Heart left ventricle (tissue), 16 donors: Measurements from ENCODE around the gene LGALS7. TPM values are rescaled to one million over a fixed set of nuclear protein-coding genes. Genes with fewer than 3 reads are reported as not detected.
"Not testable (repeated sequence)": the region's sequence is repeated elsewhere in the genome, so short reads cannot be mapped to it uniquely, and the experiment has no call there.

Experiments
- ATAC-seq, 4 donors: fragments of 200-7000 bp; cut with Tn5 transposase; one replicate each; pipeline ENCODE4 v1.9.1; 2020 to 2022; ENCODE audit warnings: moderate library complexity in 4 of 4, mild to moderate bottlenecking in 3 of 4, moderate number of reproducible peaks in 1 of 4
- DNase-seq, 5 donors: peaks; one replicate each; pipeline ENCODE4 v3.0.0-alpha.2; 2020
- H3K27ac ChIP-seq, 12 donors: fragments of 200-600 bp; sonication (generic) in 4 of 12; one replicate each; pipeline versions ENCODE4 v1.5.0 to v1.8.0; 2016 to 2022; ENCODE audit warnings: mild to moderate bottlenecking in 2 of 12
- H3K27me3 ChIP-seq, 9 donors: fragments of 200-600 bp; sonication (generic) in 2 of 9; one replicate each; pipeline versions ENCODE4 v1.5.1 to v1.8.0; 2016 to 2022; ENCODE audit warnings: mild to moderate bottlenecking in 3 of 9
- H3K36me3 ChIP-seq, 9 donors: fragments of 200-600 bp; sonication (generic) in 2 of 9; one replicate each; pipeline versions ENCODE4 v1.5.0 to v1.8.0; 2018 to 2022; ENCODE audit warnings: mild to moderate bottlenecking in 2 of 9
- H3K4me1 ChIP-seq, 12 donors: fragments of 200-600 bp; sonication (generic) in 4 of 12; one replicate each; pipeline versions ENCODE4 v1.5.0 to v1.8.0; 2016 to 2022; ENCODE audit warnings: mild to moderate bottlenecking in 3 of 12
- H3K4me3 ChIP-seq, 12 donors: fragments of 200-600 bp; sonication (generic) in 4 of 12; one replicate each; pipeline versions ENCODE4 v1.5.0 to v1.8.0; 2017 to 2022; ENCODE audit warnings: mild to moderate bottlenecking in 9 of 12, moderate library complexity in 4 of 12
- H3K9me3 ChIP-seq, 12 donors: fragments of 200-600 bp; sonication (generic) in 4 of 12; one replicate each; pipeline versions ENCODE4 v1.5.0 to v1.8.0; 2016 to 2022; ENCODE audit warnings: mild to moderate bottlenecking in 1 of 12
- CTCF ChIP-seq, 12 donors: fragments of 200-600 bp; sonication (generic) in 4 of 12; IDR thresholded peaks; one replicate each; pipeline versions ENCODE4 v1.5.0 to v1.8.0; 2018 to 2022; ENCODE audit warnings: antibody characterized with exemption in 12 of 12, mild to moderate bottlenecking in 5 of 12
- POLR2A ChIP-seq, 2 donors: fragments of 450-650 bp; IDR thresholded peaks; one replicate each; pipeline ENCODE4 v1.6.1; 2017; ENCODE audit warnings: antibody characterized with exemption in 2 of 2, mild to moderate bottlenecking in 2 of 2, moderate library complexity in 2 of 2
- WGBS, 4 donors: extraction: QIAGEN DNeasy Blood & Tissue Kit in 2 of 4; methylation state at CpG; one replicate each; pipeline versions ENCODE4 v1.1.5 to v1.1.7; 2013 to 2018; 5-methylcytosine and 5-hydroxymethylcytosine counted together
- intact Hi-C, 10 donors: fragments of 100-400 bp; cut with DNase I; formaldehyde crosslinking; loops; one replicate each; pipeline versions ENCODE4 v1.11.1 to v1.14.2; 2022
- long read RNA-seq, 3 donors: library from polyadenylated mRNA; unstranded; transcript quantifications; one replicate each; pipeline ENCODE4 v2.0.0, GENCODE V29; 2020 to 2021
- polyA plus RNA-seq, 2 donors: library from polyadenylated mRNA; stranded (reverse); fragments of 200-250 nt; gene quantifications; one replicate each; pipeline ENCODE4 v1.2.3, GENCODE V29; 2013
- total RNA-seq, 9 donors: library from RNA; depleted of rRNA in 2 of 9; stranded (reverse); fragments of >200 nt in 2 of 9; fragmentation: NEBNext Ultra II Directional in 3 of 9; extraction: Animal tissue kit (Norgen Biotek cat#: 25700) in 3 of 9; gene quantifications; one replicate each; pipeline versions ENCODE4 v1.1.0 to v1.2.4, GENCODE V29; 2016 to 2023
- donor health status: ischemic (EF 13 %, LVEDD 7.1; RV severe dilation, severe dysfunction).
- donor health status: healthy with polysubstance abuse.
- donor health status: DM: no; HTN: yes; CAD: no.
- donor health status: DM: no; HTN: no; CAD: no.
- donor health status: ischemic (EF 25% LVEDD 6.9; RV normal size, moderate dysfunction).
- donor health status: ischemic (EF 25% LVEDD 5.7; RV mildly dilated, moderate dysfunction).
- donor health status: healthy.
- donor health status: DM: yes; HTN: yes; CAD: no.
- donor health status: ischemic (EF 35%, LVEDD 5.7; RV mildly dilated, moderate dysfunction).
- donor health status: nonischemic (EF 11% LVEDD 7.7; RV severe dilation, severe dysfunction).
- donor health status: DM: yes; HTN: yes; CAD: no.
- donor health status: PGD.
- donor health status: ischemic (EF 29% LVEDD 5.4; RV normal size, mild dysfunction).
- donor health status: nonischemic (EF 23%, LVEDD 6.1; RV moderate dilation, normal function).

The LGALS7 gene
- not detected for total RNA-seq
- polyA plus RNA-seq = under 1 TPM in 1 of 2 donors, not detected in 1; 0.33 TPM
- long read RNA-seq, donor 1 = 0 reads
- long read RNA-seq, donor 2 = 0 reads
- long read RNA-seq, donor 3 = 0 reads

GRCh38 chr19:38773469-38774177, at the start of gene LGALS7:
Gene LGALS7, minus strand, starts transcription at chr19:38773517. Its CDS starts 25 bp downstream, at chr19:38773492.
- H3K27me3 ChIP-seq = no peaks in the 10 kb centered on the region
- no peak for TF ChIP-seq CTCF (IDR thresholded peaks at IDR 0.05)
- TF ChIP-seq POLR2A (IDR thresholded peaks at IDR 0.05) = no peak

GRCh38 chr19:38821230-38821825, 48.0 kb upstream of the LGALS7 start:
- peaks cover 0 to 67% (median 43%) of the 10 kb centered on the region in 9 donors for H3K36me3 ChIP-seq

More at GRCh38 chr19:38773469-38774177, at the start of gene LGALS7:
- WGBS, 4 donors = 72 to 90% (median 81%) methylated on average over 5 to 10 of the region's 14 CpGs
- Histone ChIP-seq H3K36me3 (no peaks in the 10 kb centered on the region), H3K27ac (no peak within 1 kb of the TSS), H3K4me3 (no peak within 1 kb of the TSS), H3K4me1 (peaks cover 0 to 12% (median 2%) of the 10 kb centered on the region in 12 donors), H3K9me3 (no peaks in the 10 kb centered on the region)
- ATAC-seq (no peak), DNase-seq (no peak)
- intact Hi-C loops = no loop called here

GRCh38 chr19:38819231-38819920, 46.1 kb upstream of the LGALS7 start:
- Histone ChIP-seq H3K4me3 (no peak overlapping the region), H3K9me3 (peaks cover 0 to 3% (median 0%) of the 10 kb centered on the region in 12 donors), H3K36me3 (peaks cover 0 to 67% (median 45%) of the 10 kb centered on the region in 9 donors), H3K27ac (peak overlapping the region in 10 of 12 donors; percentile 26 to 72 (median 58)), H3K27me3 (no peaks in the 10 kb centered on the region), H3K4me1 (peaks cover 0 to 27% (median 9%) of the 10 kb centered on the region in 12 donors)
- intact Hi-C loops = no loop called here
- DNase-seq (peak in 2 of 5 donors; percentile 50 to 57), ATAC-seq (peak; percentile 72 to 81 (median 79))
- no peak for TF ChIP-seq CTCF (IDR thresholded peaks at IDR 0.05)
- TF ChIP-seq POLR2A (IDR thresholded peaks at IDR 0.05) = no peak
- 63 to 71% (median 67%) methylated on average over 13 of the region's 13 CpGs for WGBS, 4 donors

More at GRCh38 chr19:38821230-38821825, 48.0 kb upstream of the LGALS7 start:
- peaks cover 0 to 34% (median 13%) of the 10 kb centered on the region in 12 donors for H3K4me1 ChIP-seq
- intact Hi-C loops, H3K27ac ChIP-seq, H3K4me3 ChIP-seq, DNase-seq, H3K27me3 ChIP-seq, ATAC-seq, H3K9me3 ChIP-seq: not testable (repeated sequence)
- 92 to 98% (median 96%) methylated on average over 13 to 29 of the region's 29 CpGs for WGBS, 4 donors

- Histone ChIP-seq H3K36me3 (peaks cover 0 to 47% (median 37%) of the 10 kb centered on the region in 9 donors), H3K9me3 (no peaks in the 10 kb centered on the region), H3K27ac (no peak overlapping the region), H3K4me3 (no peak overlapping the region), H3K4me1 (peaks cover 0 to 27% (median 9%) of the 10 kb centered on the region in 12 donors), H3K27me3 (no peaks in the 10 kb centered on the region)
- ATAC-seq = no peak
- 93 to 95% (median 94%) methylated on average over 11 to 15 of the region's 15 CpGs for WGBS, 4 donors
- no peak for TF ChIP-seq CTCF (IDR thresholded peaks at IDR 0.05)
- no peak for TF ChIP-seq POLR2A (IDR thresholded peaks at IDR 0.05)
- intact Hi-C loops = no loop called here
- DNase-seq = no peak
Observed at GRCh38 chr19:38817081-38817480, 43.8 kb upstream of the LGALS7 start.
